A549 treated with AZD9567 at 1 μM for 4 hours (cell line): ENCODE measurements around the gene CHGA. TPM values are rescaled to one million over a fixed set of nuclear protein-coding genes. Genes with fewer than 3 reads are reported as not detected.

Experiments
- total RNA-seq: library from RNA; stranded (reverse); fragments of 200-300 nt; extraction: Qiagen RNA extraction; gene quantifications from 5 replicates; pipeline ENCODE4 v1.2.3, GENCODE V29; 2022; ENCODE audit not compliant: insufficient read depth

Gene CHGA, protein sequence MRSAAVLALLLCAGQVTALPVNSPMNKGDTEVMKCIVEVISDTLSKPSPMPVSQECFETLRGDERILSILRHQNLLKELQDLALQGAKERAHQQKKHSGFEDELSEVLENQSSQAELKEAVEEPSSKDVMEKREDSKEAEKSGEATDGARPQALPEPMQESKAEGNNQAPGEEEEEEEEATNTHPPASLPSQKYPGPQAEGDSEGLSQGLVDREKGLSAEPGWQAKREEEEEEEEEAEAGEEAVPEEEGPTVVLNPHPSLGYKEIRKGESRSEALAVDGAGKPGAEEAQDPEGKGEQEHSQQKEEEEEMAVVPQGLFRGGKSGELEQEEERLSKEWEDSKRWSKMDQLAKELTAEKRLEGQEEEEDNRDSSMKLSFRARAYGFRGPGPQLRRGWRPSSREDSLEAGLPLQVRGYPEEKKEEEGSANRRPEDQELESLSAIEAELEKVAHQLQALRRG
- total RNA-seq = 1.5 to 4.4 TPM (median 1.6 TPM) in 5 replicates

DNA sequence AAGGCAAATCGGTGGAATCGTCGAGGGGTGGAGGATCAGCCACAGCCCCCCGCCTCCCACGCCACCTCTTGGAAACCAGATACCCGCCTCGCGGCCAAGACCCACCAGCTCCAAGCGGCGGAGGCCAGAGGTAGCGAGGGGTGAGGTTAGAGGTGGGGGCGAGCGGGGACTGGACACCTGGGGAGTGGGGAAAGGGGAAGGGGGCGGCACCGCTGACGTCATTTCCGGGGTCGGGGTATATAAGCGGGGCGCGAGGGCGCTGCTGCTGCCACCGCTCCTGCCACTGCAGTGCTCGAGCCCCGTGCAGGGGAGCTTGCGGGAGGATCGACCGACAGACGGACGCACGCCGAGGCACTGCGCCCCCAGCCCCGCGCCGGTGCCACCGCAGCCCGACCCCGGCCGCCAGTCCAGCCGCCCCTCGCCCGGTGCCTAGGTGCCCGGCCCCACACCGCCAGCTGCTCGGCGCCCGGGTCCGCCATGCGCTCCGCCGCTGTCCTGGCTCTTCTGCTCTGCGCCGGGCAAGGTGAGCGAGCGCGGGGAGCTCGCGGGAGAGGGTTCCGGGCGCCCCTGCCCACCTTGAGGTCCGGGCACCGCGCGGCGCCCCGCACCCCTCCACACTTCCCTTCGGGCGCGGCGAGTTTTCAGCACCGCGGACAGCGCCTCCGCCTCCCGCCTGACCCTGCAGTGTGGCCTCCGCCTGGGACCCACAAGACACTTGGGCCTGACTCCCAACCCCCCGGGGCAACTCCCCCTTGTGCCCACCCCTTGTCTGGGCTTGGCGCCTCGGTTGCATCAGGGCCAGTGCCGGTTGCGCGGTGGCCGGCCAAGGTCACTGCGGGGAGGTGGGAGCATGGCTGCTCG, at the start of gene CHGA:
TSS of gene CHGA (plus strand) at position 268 of the 861 bp plus-strand sequence. CDS start at position 478, 210 bp downstream.

Other genes with a start within 250 kb of the CHGA start
- gene LGMN, start 174.5 kb upstream of the CHGA start, total RNA-seq = 57.7 to 64.6 TPM (median 60.8 TPM) in 5 replicates
- gene GOLGA5, start 128.8 kb upstream of the CHGA start, total RNA-seq = 22.7 to 44.6 TPM (median 27.1 TPM) in 5 replicates
- gene ITPK1, start 192.8 kb downstream of the CHGA start, total RNA-seq = 51.4 to 64.6 TPM (median 56.4 TPM) in 5 replicates